ENCODE results near the gene CLSTN2.

DNA sequence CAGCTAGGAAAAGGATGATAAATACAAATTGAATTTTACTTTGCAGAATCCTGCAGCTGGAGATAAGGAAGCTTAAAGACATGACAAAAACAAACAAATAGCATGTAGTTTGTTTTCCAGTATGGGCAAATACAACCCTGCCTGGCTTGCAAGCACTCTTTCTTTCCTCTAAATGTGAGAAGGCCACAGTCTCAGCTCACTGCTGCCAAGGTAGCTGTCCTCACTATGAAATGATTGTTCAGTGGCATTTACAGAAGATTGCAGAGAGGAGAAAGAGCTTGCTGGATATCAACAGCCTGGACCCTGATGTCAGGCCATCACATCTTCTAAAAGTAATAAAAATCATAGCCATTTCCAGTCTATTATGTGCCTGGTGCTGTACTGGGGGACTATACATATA is 262.0 kb downstream of the CLSTN2 start:
- TF ChIP-seq, protein P1, sequence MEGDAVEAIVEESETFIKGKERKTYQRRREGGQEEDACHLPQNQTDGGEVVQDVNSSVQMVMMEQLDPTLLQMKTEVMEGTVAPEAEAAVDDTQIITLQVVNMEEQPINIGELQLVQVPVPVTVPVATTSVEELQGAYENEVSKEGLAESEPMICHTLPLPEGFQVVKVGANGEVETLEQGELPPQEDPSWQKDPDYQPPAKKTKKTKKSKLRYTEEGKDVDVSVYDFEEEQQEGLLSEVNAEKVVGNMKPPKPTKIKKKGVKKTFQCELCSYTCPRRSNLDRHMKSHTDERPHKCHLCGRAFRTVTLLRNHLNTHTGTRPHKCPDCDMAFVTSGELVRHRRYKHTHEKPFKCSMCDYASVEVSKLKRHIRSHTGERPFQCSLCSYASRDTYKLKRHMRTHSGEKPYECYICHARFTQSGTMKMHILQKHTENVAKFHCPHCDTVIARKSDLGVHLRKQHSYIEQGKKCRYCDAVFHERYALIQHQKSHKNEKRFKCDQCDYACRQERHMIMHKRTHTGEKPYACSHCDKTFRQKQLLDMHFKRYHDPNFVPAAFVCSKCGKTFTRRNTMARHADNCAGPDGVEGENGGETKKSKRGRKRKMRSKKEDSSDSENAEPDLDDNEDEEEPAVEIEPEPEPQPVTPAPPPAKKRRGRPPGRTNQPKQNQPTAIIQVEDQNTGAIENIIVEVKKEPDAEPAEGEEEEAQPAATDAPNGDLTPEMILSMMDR (IDR thresholded peaks at IDR 0.05) = no peak
- TF ChIP-seq POLR2AphosphoS5 (IDR thresholded peaks at IDR 0.05; ENCODE audit: insufficient read depth in 1 of 2, low read depth in 1 of 2) (no peak), POLR2A (IDR thresholded peaks at IDR 0.05) (no peak)

All from vagina (tissue), 2 donors.